ENCODE measurements around the gene KIRREL1. TPM values are rescaled to one million over a fixed set of nuclear protein-coding genes. Genes with fewer than 3 reads are reported as not detected.

The KIRREL1 gene
- total RNA-seq, 1 experiment from 2014 or later: 145 TPM

- Histone ChIP-seq H3K36me3 (ENCODE audit: control insufficient read depth, insufficient read depth, low read length) (no peaks in the 10 kb centered on the region), H3K27ac (ENCODE audit: low read length) (no peak overlapping the region), H3K4me1 (ENCODE audit: control insufficient read depth, insufficient read depth, low read length) (no peaks in the 10 kb centered on the region; the same call in 1 of the 2 replicates), H3K27me3 (ENCODE audit: control insufficient read depth, insufficient read depth, low read length) (peaks cover 13% of the 10 kb centered on the region), H3K9me3 (ENCODE audit: control insufficient read depth, insufficient read depth, low read depth, low read length) (no peaks in the 10 kb centered on the region), H3K4me3 (ENCODE audit: low read depth in 2 of 2, low read length in 2 of 2) (no peak overlapping the region)
- BruUV-seq (replicated peaks): no TSS peak
- TF ChIP-seq REST (IDR thresholded peaks at IDR 0.05; ENCODE audit: insufficient read depth in 1 of 2, low read depth in 2 of 2, low read length in 1 of 2) (no peak), CTCF (IDR thresholded peaks at IDR 0.05) (no peak), POLR2AphosphoS5 (IDR thresholded peaks at IDR 0.05; ENCODE audit: low read depth, low read length) (no peak), SIN3A (IDR thresholded peaks at IDR 0.05; ENCODE audit: borderline replicate concordance, insufficient read depth, low read depth, low read length) (no peak), TCF7L2 (IDR thresholded peaks at IDR 0.05; ENCODE audit: low read depth, low read length) (no peak)
- DNase-seq (ENCODE audit: low read depth, low spot score) (no peak), ATAC-seq (no peak)
- in situ Hi-C loops (cut with HindIII; ENCODE audit: low pct_unique_long_range_greater_than_20kb, low sequenced_read_pairs): no loop called here
- ChIA-PET POLR2A (no interaction called here), CTCF (interaction anchor here (0.7 to 0.9 kb wide), 3 partner anchors 151 to 164 kb away, joined by 3 to 6 read pairs (median 4); no protein-coding TSS in a partner anchor)
- intact Hi-C loops (cut with micrococcal nuclease; ENCODE audit: unreplicated experiment): loop anchor here (10.0 kb wide), 1 partner anchor 1028 kb away; no protein-coding TSS in a partner anchor
Observed at GRCh38 chr1:157967205-157967604, 26.2 kb upstream of the KIRREL1 start.

- no peak for TF ChIP-seq CTCF (IDR thresholded peaks at IDR 0.05)
- no peak for TF ChIP-seq POLR2AphosphoS5 (IDR thresholded peaks at IDR 0.05; ENCODE audit: low read depth, low read length)
- no peak for TF ChIP-seq REST (IDR thresholded peaks at IDR 0.05; ENCODE audit: insufficient read depth in 1 of 2, low read depth in 2 of 2, low read length in 1 of 2)
- TF ChIP-seq TCF7L2 (IDR thresholded peaks at IDR 0.05; ENCODE audit: low read depth, low read length): no peak
- no peak for TF ChIP-seq SIN3A (IDR thresholded peaks at IDR 0.05; ENCODE audit: borderline replicate concordance, insufficient read depth, low read depth, low read length)
- Histone ChIP-seq H3K9me3 (ENCODE audit: control insufficient read depth, insufficient read depth, low read depth, low read length) (no peaks in the 10 kb centered on the region), H3K27me3 (ENCODE audit: control insufficient read depth, insufficient read depth, low read length) (peaks cover 2% of the 10 kb centered on the region), H3K4me1 (ENCODE audit: control insufficient read depth, insufficient read depth, low read length) (no peaks in the 10 kb centered on the region; the same call in 1 of the 2 replicates), H3K27ac (ENCODE audit: low read length) (no peak overlapping the region), H3K36me3 (ENCODE audit: control insufficient read depth, insufficient read depth, low read length) (no peaks in the 10 kb centered on the region), H3K4me3 (ENCODE audit: low read depth in 2 of 2, low read length in 2 of 2) (no peak overlapping the region)
- no TSS peak for BruUV-seq (replicated peaks)
- DNase-seq (ENCODE audit: low read depth, low spot score) (no peak), ATAC-seq (no peak)
- intact Hi-C loops (cut with micrococcal nuclease; ENCODE audit: unreplicated experiment): loop anchor here (2.0 to 10.0 kb wide), 2 partner anchors 156 to 1026 kb away; no protein-coding TSS in a partner anchor
- ChIA-PET POLR2A (interaction anchor here (0.5 kb wide), 1 partner anchor 120 kb away, joined by 8 read pairs; no protein-coding TSS in a partner anchor), CTCF (interaction anchor here (1.0 to 1.7 kb wide), 3 partner anchors 23 to 156 kb away, joined by 3 to 8 read pairs (median 5); no protein-coding TSS in a partner anchor)
- in situ Hi-C loops (cut with HindIII; ENCODE audit: low pct_unique_long_range_greater_than_20kb, low sequenced_read_pairs): no loop called here
Observed at GRCh38 chr1:157968508-157968907, 24.9 kb upstream of the KIRREL1 start.

All from Panc1 (cell line).